IMR-90 (cell line): ENCODE measurements around the gene FHDC1. TPM values are rescaled to one million over a fixed set of nuclear protein-coding genes. Genes with fewer than 3 reads are reported as not detected.

Source experiments
- ATAC-seq: fragments of 200-7000 bp; cut with Tn5 transposase; 2 replicates; pipeline ENCODE4 v1.9.1; 2020; ENCODE audit warnings: low read depth, mild to moderate bottlenecking, moderate library complexity
- BruUV-seq: library from RNA; stranded (reverse); fragments of 400-500 nt; replicated peaks from 2 replicates; lab custom pipeline; 2021; lab: Mats Ljungman, UMichigan
- CTCF ChIA-PET: fragments of 300-600 bp; formaldehyde crosslinking; extraction: SDS; loops from one replicate; lab custom pipeline; 2021; ENCODE audit warnings: antibody characterized with exemption; lab: Yijun Ruan, JAX
- POLR2A ChIA-PET: fragments of 300-600 bp; sonication (Branson Sonifier 250); formaldehyde crosslinking; loops from one replicate; lab custom pipeline; 2022; ENCODE audit warnings: antibody characterized with exemption; ENCODE audit not compliant: unreplicated experiment; lab: Charles Lee
- DNase-seq: peaks from one replicate; pipeline ENCODE4 v3.0.0; 2013
- H2AFZ ChIP-seq: replicated peaks from 2 replicates; pipeline ENCODE3; 2013; ENCODE audit warnings: low read length, mild to moderate bottlenecking; ENCODE audit not compliant: poor library complexity
- H2AK5ac ChIP-seq: 2 replicates; pipeline ENCODE4 v1.6.1; 2013; ENCODE audit warnings: low read depth, low read length, inconsistent platforms
- H2AK9ac ChIP-seq: replicated peaks from 2 replicates; pipeline ENCODE3; 2013; ENCODE audit warnings: mild to moderate bottlenecking, low read depth, low read length, moderate library complexity; ENCODE audit not compliant: poor library complexity
- H2BK120ac ChIP-seq: 2 replicates; pipeline ENCODE4 v1.6.1; 2013; ENCODE audit warnings: low read depth, low read length, inconsistent platforms
- H2BK15ac ChIP-seq: 3 replicates; pipeline ENCODE4 v1.6.1; 2013; ENCODE audit warnings: low read depth, low read length, inconsistent platforms
- H2BK20ac ChIP-seq: 2 replicates; pipeline ENCODE4 v1.6.1; 2013; ENCODE audit warnings: low read depth, mild to moderate bottlenecking, inconsistent platforms, low read length, moderate library complexity
- H2BK5ac ChIP-seq: 2 replicates; pipeline ENCODE4 v1.6.1; 2013; ENCODE audit warnings: mild to moderate bottlenecking, low read depth, low read length, inconsistent platforms; ENCODE audit not compliant: poor library complexity, severe bottlenecking
- H3K14ac ChIP-seq: replicated peaks from 2 replicates; pipeline ENCODE4 v1.6.1; 2013; ENCODE audit warnings: low read depth, low read length, inconsistent platforms
- H3K18ac ChIP-seq: 2 replicates; pipeline ENCODE4 v1.6.1; 2013; ENCODE audit warnings: low read depth, low read length, control low read depth
- H3K23ac ChIP-seq: 2 replicates; pipeline ENCODE4 v1.6.1; 2013; ENCODE audit warnings: low read depth, low read length, inconsistent platforms
- H3K27ac ChIP-seq: 2 replicates; pipeline ENCODE4 v1.5.1; 2013; ENCODE audit warnings: mild to moderate bottlenecking, control low read depth, low read length; ENCODE audit not compliant: insufficient read depth
- H3K27me3 ChIP-seq: 2 replicates; pipeline ENCODE4 v1.6.1; 2013; ENCODE audit warnings: low read length; ENCODE audit not compliant: control insufficient read depth, insufficient read depth
- H3K36me3 ChIP-seq: 2 replicates; pipeline ENCODE4 v1.6.1; 2013; ENCODE audit warnings: low read length, mixed read lengths; ENCODE audit not compliant: control insufficient read depth, insufficient read depth
- H3K4ac ChIP-seq: 2 replicates; pipeline ENCODE4 v1.6.1; 2013; ENCODE audit warnings: low read depth, low read length, inconsistent platforms
- H3K4me1 ChIP-seq: 2 replicates; pipeline ENCODE4 v1.6.1; 2013; ENCODE audit warnings: low read length, mixed read lengths; ENCODE audit not compliant: control insufficient read depth, insufficient read depth
- H3K4me2 ChIP-seq: 2 replicates; pipeline ENCODE4 v1.6.1; 2013; ENCODE audit warnings: low read depth, mild to moderate bottlenecking, control low read depth, low read length, moderate library complexity
- H3K4me3 ChIP-seq: 2 replicates; pipeline ENCODE4 v1.5.1; 2013; ENCODE audit warnings: low read depth, mild to moderate bottlenecking, control low read depth, low read length, moderate library complexity; ENCODE audit not compliant: insufficient read depth
- H3K56ac ChIP-seq: 2 replicates; pipeline ENCODE4 v1.6.1; 2013; ENCODE audit warnings: low read length, inconsistent platforms; ENCODE audit not compliant: insufficient read depth; ENCODE audit errors: extremely low read depth
- H3K79me1 ChIP-seq, 2 experiments: 2 replicates each; pipeline ENCODE4 v1.6.1; 2013; ENCODE audit warnings: low read length in 2 of 2, inconsistent platforms in 1 of 2, low read depth in 1 of 2
- H3K9ac ChIP-seq: 2 replicates; pipeline ENCODE4 v1.6.1; 2013; ENCODE audit warnings: low read depth, low read length, control low read depth
- H3K9me1 ChIP-seq: 2 replicates; pipeline ENCODE4 v1.6.1; 2013; ENCODE audit warnings: low read length, inconsistent platforms; ENCODE audit not compliant: insufficient read depth
- H3K9me3 ChIP-seq: 2 replicates; pipeline ENCODE4 v1.6.1; 2013; ENCODE audit warnings: low read length; ENCODE audit not compliant: control insufficient read depth, insufficient read depth
- H4K20me1 ChIP-seq: 2 replicates; pipeline ENCODE4 v1.6.1; 2013; ENCODE audit warnings: low read length, inconsistent platforms; ENCODE audit not compliant: insufficient read depth
- H4K5ac ChIP-seq: 2 replicates; pipeline ENCODE4 v1.6.1; 2013; ENCODE audit warnings: mild to moderate bottlenecking, low read depth, low read length, control low read depth
- H4K8ac ChIP-seq, 2 experiments: 2 replicates each; pipeline ENCODE4 v1.6.1; 2013; ENCODE audit warnings: low read depth in 2 of 2, low read length in 2 of 2, control low read depth in 1 of 2, inconsistent platforms in 1 of 2
- H4K91ac ChIP-seq: 2 replicates; pipeline ENCODE4 v1.6.1; 2013; ENCODE audit warnings: low read depth, low read length, inconsistent platforms; ENCODE audit not compliant: insufficient read depth
- BHLHE40 ChIP-seq: fragments of 150-350 bp; IDR thresholded peaks from 2 replicates; pipeline ENCODE4 v1.6.1; 2016; ENCODE audit warnings: mild to moderate bottlenecking, low read depth, low read length
- CEBPB ChIP-seq: IDR thresholded peaks from 2 replicates; pipeline ENCODE4 v1.6.1; 2012; ENCODE audit warnings: low read depth, low read length, improper control_type of control experiment
- CHD1 ChIP-seq: IDR thresholded peaks from 2 replicates; pipeline ENCODE4 v1.6.1; 2012; ENCODE audit warnings: low read depth, low read length, improper control_type of control experiment
- ELK1 ChIP-seq: fragments of 150-350 bp; IDR thresholded peaks from 2 replicates; pipeline ENCODE4 v1.6.1; 2016; ENCODE audit warnings: low read depth, mild to moderate bottlenecking, low read length, moderate library complexity, borderline replicate concordance
- FOS ChIP-seq: fragments of 150-350 bp; IDR thresholded peaks from 2 replicates; pipeline ENCODE4 v1.6.1; 2016; ENCODE audit warnings: low read depth, low read length
- MAFK ChIP-seq: IDR thresholded peaks from 2 replicates; pipeline ENCODE4 v1.6.1; 2012; ENCODE audit warnings: low read depth, low read length, improper control_type of control experiment
- MAZ ChIP-seq: IDR thresholded peaks from 2 replicates; pipeline ENCODE4 v1.6.1; 2012; ENCODE audit warnings: low read depth, mild to moderate bottlenecking, low read length, improper control_type of control experiment, moderate library complexity, borderline replicate concordance
- MXI1 ChIP-seq: IDR thresholded peaks from 2 replicates; pipeline ENCODE4 v1.6.1; 2012; ENCODE audit warnings: low read depth, mild to moderate bottlenecking, low read length, moderate library complexity, borderline replicate concordance
- NFE2L2 ChIP-seq: fragments of 150-350 bp; IDR thresholded peaks from 2 replicates; pipeline ENCODE4 v1.6.1; 2016; ENCODE audit warnings: low read depth, mild to moderate bottlenecking, low read length
- POLR2A ChIP-seq: IDR thresholded peaks from 2 replicates; pipeline ENCODE4 v1.6.1; 2012; ENCODE audit warnings: mild to moderate bottlenecking, low read depth, low read length
- RAD21 ChIP-seq: IDR thresholded peaks from 2 replicates; pipeline ENCODE4 v1.6.1; 2012; ENCODE audit warnings: low read length, improper control_type of control experiment
- RCOR1 ChIP-seq: IDR thresholded peaks from 2 replicates; pipeline ENCODE4 v1.6.1; 2012; ENCODE audit warnings: mild to moderate bottlenecking, low read length, improper control_type of control experiment; ENCODE audit not compliant: insufficient replicate concordance
- RFX5 ChIP-seq: IDR thresholded peaks from 2 replicates; pipeline ENCODE4 v1.8.0; 2012; ENCODE audit warnings: low read depth, mild to moderate bottlenecking, low read length, moderate library complexity
- SMC3 ChIP-seq: fragments of 150-350 bp; IDR thresholded peaks from 2 replicates; pipeline ENCODE4 v1.6.1; 2016; ENCODE audit warnings: low read depth, mild to moderate bottlenecking, antibody characterized with exemption, low read length, moderate library complexity
- USF2 ChIP-seq: fragments of 150-350 bp; IDR thresholded peaks from 2 replicates; pipeline ENCODE4 v1.6.1; 2017; ENCODE audit warnings: mild to moderate bottlenecking, antibody characterized with exemption, low read length, low read depth
- WGBS, 2 experiments: methylation state at CpG; one replicate each; pipeline versions ENCODE4 v1.1.5 to v1.1.7; 2013; ENCODE audit warnings: missing lambda C conversion rate in 2 of 2; ENCODE audit not compliant: insufficient read length in 1 of 2; ENCODE audit errors: extremely low coverage in 2 of 2; 5-methylcytosine and 5-hydroxymethylcytosine counted together
- dilution Hi-C: fragments of 300-500 bp; cut with HindIII; formaldehyde crosslinking; loops from one replicate; pipeline ENCODE4 v1.14.3; 2018; ENCODE audit warnings: low sequenced_read_pairs; ENCODE audit not compliant: unreplicated experiment
- in situ Hi-C: fragments of 300-500 bp; cut with MboI; formaldehyde crosslinking; loops from 3 replicates; pipeline ENCODE4 v1.14.3; 2019; ENCODE audit warnings: low sequenced_read_pairs, inconsistent platforms, mixed read lengths
- intact Hi-C: fragments of 100-400 bp; cut with micrococcal nuclease; formaldehyde crosslinking; loops from 2 replicates; pipeline ENCODE4 v1.10.0; 2022
- polyA plus RNA-seq, 3 experiments: library from polyadenylated mRNA; depleted of rRNA; stranded (reverse); fragments of >200 nt; gene quantifications; 2 replicates each; pipeline ENCODE4 v1.2.3, GENCODE V29; 2012; ENCODE audit warnings: low replicate concordance in 1 of 3
- total RNA-seq: library from RNA; depleted of rRNA; stranded (reverse); fragments of >200 nt; gene quantifications from 2 replicates; pipeline ENCODE4 v1.2.3, GENCODE V29; 2012
- TF ChIP-seq, protein P1 (sequence below): conservative IDR thresholded peaks from 2 replicates; pipeline ENCODE4 v1.5.1; 2012; ENCODE audit warnings: mild to moderate bottlenecking, low read depth, low read length, improper control_type of control experiment

The FHDC1 gene
- total and polyA plus RNA-seq, 2 of the 4 experiments (the other 2 are of a cell fraction): under 0.01 to 0.09 TPM

- Histone ChIP-seq H3K27me3 (peaks cover 12% of the 10 kb centered on the region), H3K4me1 (no peaks in the 10 kb centered on the region), H3K4ac (no peak overlapping the region), H2AK9ac (no peak overlapping the region), H3K23ac (no peak overlapping the region), H3K4me3 (no peak overlapping the region), H2AFZ (no peak overlapping the region), H4K5ac (no peak overlapping the region), H3K9me1 (no peaks in the 10 kb centered on the region), H3K36me3 (no peaks in the 10 kb centered on the region), H2BK120ac (no peak overlapping the region), H3K9me3 (no peaks in the 10 kb centered on the region), H3K9ac (no peak overlapping the region), H3K4me2 (no peak overlapping the region), H3K79me1 (no peaks in the 10 kb centered on the region), H4K20me1 (no peaks in the 10 kb centered on the region), H2BK15ac (no peak overlapping the region), H3K14ac (no peak overlapping the region), H3K56ac (no peak overlapping the region), H2BK5ac (no peak overlapping the region), H2BK20ac (no peak overlapping the region), H2AK5ac (no peak overlapping the region), H4K91ac (no peak overlapping the region), H3K27ac (no peak overlapping the region), H3K18ac (no peak overlapping the region), H4K8ac (no peak overlapping the region)
- ATAC-seq (no peak), DNase-seq (no peak)
- CTCF ChIA-PET: no interaction called here
- in situ Hi-C loops: no loop called here
- BruUV-seq: no TSS peak
- TF ChIP-seq NFE2L2 (no peak), CHD1 (no peak), FOS (no peak), MAFK (no peak), USF2 (no peak), RFX5 (no peak), RAD21 (no peak), RCOR1 (no peak), POLR2A (no peak), MAZ (no peak), CEBPB (no peak), MXI1 (no peak), SMC3 (no peak), ELK1 (no peak), BHLHE40 (no peak)
- TF ChIP-seq, protein P1, sequence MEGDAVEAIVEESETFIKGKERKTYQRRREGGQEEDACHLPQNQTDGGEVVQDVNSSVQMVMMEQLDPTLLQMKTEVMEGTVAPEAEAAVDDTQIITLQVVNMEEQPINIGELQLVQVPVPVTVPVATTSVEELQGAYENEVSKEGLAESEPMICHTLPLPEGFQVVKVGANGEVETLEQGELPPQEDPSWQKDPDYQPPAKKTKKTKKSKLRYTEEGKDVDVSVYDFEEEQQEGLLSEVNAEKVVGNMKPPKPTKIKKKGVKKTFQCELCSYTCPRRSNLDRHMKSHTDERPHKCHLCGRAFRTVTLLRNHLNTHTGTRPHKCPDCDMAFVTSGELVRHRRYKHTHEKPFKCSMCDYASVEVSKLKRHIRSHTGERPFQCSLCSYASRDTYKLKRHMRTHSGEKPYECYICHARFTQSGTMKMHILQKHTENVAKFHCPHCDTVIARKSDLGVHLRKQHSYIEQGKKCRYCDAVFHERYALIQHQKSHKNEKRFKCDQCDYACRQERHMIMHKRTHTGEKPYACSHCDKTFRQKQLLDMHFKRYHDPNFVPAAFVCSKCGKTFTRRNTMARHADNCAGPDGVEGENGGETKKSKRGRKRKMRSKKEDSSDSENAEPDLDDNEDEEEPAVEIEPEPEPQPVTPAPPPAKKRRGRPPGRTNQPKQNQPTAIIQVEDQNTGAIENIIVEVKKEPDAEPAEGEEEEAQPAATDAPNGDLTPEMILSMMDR: no peak
- no CpG with 5 or more reads among the region's 3 CpGs for WGBS, 2 experiments
- dilution Hi-C loops: no loop called here
- POLR2A ChIA-PET: no interaction called here
- intact Hi-C loops: no loop called here
These were observed 53.4 kb downstream of the FHDC1 start for GRCh38 chr4:152989554-152989970.
